GM12878 (cell line): Measurements from ENCODE around the gene NCAM2.

Source experiments
- DPF2 ChIP-seq: fragments of 450-650 bp; IDR thresholded peaks from 2 replicates; pipeline ENCODE4 v1.6.1; 2017; ENCODE audit warnings: mild to moderate bottlenecking
- EZH2 ChIP-seq: IDR thresholded peaks from 2 replicates; pipeline ENCODE4 v1.6.1; 2012; ENCODE audit warnings: low read depth, mild to moderate bottlenecking, control low read depth, inconsistent platforms, low read length, borderline replicate concordance; ENCODE audit not compliant: control insufficient read depth
- FOXM1 ChIP-seq: IDR thresholded peaks from 2 replicates; pipeline ENCODE4 v1.6.1; 2012; ENCODE audit warnings: low read depth, mild to moderate bottlenecking, inconsistent platforms, low read length, moderate library complexity
- RAD51 ChIP-seq: fragments of 450-650 bp; IDR thresholded peaks from 2 replicates; pipeline ENCODE4 v1.6.1; 2016; ENCODE audit warnings: moderate library complexity, mild to moderate bottlenecking, inconsistent platforms
- SIN3A ChIP-seq: IDR thresholded peaks from 2 replicates; pipeline ENCODE4 v1.6.1; 2012; ENCODE audit warnings: low read depth, low read length, improper control_type of control experiment
- TF ChIP-seq, protein P1 (sequence below), 3 experiments: IDR thresholded peaks in 2 of 3; conservative IDR thresholded peaks in 1 of 3; 2 replicates each; pipeline ENCODE4 v1.5.1; 2011; ENCODE audit warnings: low read depth in 3 of 3, low read length in 3 of 3, mild to moderate bottlenecking in 3 of 3, control low read depth in 2 of 3, moderate library complexity in 2 of 3, inconsistent platforms in 1 of 3, mixed read lengths in 1 of 3; ENCODE audit not compliant: control insufficient read depth in 2 of 3, insufficient read depth in 1 of 3; ENCODE audit errors: extremely low read depth in 1 of 3
- TF ChIP-seq, protein P2 (sequence below): IDR thresholded peaks from 2 replicates; pipeline ENCODE4 v1.6.1; 2011; ENCODE audit warnings: low read depth, mild to moderate bottlenecking, low read length, moderate library complexity, borderline replicate concordance; ENCODE audit errors: extremely low read depth

DNA sequence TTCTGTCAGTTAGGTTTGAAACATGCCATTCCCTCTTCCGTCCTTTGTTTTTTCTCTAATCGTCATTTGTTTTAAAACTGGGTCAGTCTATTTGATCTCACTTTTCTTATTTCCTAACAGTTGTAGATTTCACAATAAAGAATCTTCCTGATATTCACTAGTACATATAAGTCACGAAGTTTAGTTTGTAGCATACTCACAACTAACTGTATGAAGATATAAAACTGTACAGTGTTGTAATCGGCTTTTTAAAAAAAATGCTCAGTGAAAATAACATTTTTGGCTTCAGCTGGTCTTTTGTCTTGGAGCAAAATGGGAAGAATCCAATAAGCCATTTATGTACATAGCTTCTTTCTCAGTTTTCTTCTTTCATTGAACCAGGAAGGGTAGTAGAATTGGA is 78.3 kb downstream of the NCAM2 start:
- no peak for TF ChIP-seq RAD51
- TF ChIP-seq EZH2 = no peak
- TF ChIP-seq, protein P1, sequence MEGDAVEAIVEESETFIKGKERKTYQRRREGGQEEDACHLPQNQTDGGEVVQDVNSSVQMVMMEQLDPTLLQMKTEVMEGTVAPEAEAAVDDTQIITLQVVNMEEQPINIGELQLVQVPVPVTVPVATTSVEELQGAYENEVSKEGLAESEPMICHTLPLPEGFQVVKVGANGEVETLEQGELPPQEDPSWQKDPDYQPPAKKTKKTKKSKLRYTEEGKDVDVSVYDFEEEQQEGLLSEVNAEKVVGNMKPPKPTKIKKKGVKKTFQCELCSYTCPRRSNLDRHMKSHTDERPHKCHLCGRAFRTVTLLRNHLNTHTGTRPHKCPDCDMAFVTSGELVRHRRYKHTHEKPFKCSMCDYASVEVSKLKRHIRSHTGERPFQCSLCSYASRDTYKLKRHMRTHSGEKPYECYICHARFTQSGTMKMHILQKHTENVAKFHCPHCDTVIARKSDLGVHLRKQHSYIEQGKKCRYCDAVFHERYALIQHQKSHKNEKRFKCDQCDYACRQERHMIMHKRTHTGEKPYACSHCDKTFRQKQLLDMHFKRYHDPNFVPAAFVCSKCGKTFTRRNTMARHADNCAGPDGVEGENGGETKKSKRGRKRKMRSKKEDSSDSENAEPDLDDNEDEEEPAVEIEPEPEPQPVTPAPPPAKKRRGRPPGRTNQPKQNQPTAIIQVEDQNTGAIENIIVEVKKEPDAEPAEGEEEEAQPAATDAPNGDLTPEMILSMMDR (IDR thresholded peaks at IDR 0.05 in 2 of 3, conservative IDR thresholded peaks at IDR 0.05 in 1 of 3; ENCODE audit: control insufficient read depth in 2 of 3, extremely low read depth in 1 of 3, insufficient read depth in 1 of 3, low read depth in 3 of 3, low read length in 3 of 3) = no peak
- TF ChIP-seq SIN3A = no peak
- TF ChIP-seq DPF2 = no peak
- TF ChIP-seq, protein P2, sequence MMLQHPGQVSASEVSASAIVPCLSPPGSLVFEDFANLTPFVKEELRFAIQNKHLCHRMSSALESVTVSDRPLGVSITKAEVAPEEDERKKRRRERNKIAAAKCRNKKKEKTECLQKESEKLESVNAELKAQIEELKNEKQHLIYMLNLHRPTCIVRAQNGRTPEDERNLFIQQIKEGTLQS = no peak
- no peak for TF ChIP-seq FOXM1
